Fibroblast of lung (primary cell): ENCODE data around the gene NUDT4B.
"Not testable (repeated sequence)": the region's sequence is repeated elsewhere in the genome, so short reads cannot be mapped to it uniquely, and the experiment has no call there.

Experiments used
- EZH2 ChIP-seq: IDR thresholded peaks from 2 replicates; pipeline ENCODE4 v1.5.1; 2012; ENCODE audit warnings: low read length, control low read depth, mild to moderate bottlenecking; ENCODE audit errors: missing control alignments
- TF ChIP-seq, protein P1 (sequence below), 2 donors: IDR thresholded peaks in 1 of 2; conservative IDR thresholded peaks in 1 of 2; 1 replicate in 1 of 2; 2 replicates in 1 of 2; pipeline ENCODE4 v1.5.1; 2011 to 2012; ENCODE audit warnings: low read length in 2 of 2, control low read depth in 1 of 2, inconsistent platforms in 1 of 2, low read depth in 1 of 2, mild to moderate bottlenecking in 1 of 2

DNA sequence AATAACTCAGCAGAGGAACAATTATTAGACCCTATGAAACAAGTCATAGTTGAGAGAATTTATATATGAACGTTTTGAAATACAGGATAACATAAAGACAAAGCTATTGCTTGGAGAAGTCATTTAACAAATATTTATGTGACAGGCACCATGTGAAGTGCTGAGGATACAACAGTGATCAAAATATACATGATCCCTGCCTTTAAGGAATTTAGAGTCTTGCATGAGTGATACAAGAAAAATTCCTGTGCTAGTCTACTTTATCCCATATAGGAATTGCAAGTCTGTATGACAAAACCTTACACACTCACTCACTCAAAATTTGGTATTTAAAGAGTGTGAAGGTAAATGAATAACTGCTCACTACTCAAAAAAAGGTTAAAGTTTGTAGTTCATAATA, 25.5 kb downstream of the NUDT4B start:
- TF ChIP-seq, protein P1, sequence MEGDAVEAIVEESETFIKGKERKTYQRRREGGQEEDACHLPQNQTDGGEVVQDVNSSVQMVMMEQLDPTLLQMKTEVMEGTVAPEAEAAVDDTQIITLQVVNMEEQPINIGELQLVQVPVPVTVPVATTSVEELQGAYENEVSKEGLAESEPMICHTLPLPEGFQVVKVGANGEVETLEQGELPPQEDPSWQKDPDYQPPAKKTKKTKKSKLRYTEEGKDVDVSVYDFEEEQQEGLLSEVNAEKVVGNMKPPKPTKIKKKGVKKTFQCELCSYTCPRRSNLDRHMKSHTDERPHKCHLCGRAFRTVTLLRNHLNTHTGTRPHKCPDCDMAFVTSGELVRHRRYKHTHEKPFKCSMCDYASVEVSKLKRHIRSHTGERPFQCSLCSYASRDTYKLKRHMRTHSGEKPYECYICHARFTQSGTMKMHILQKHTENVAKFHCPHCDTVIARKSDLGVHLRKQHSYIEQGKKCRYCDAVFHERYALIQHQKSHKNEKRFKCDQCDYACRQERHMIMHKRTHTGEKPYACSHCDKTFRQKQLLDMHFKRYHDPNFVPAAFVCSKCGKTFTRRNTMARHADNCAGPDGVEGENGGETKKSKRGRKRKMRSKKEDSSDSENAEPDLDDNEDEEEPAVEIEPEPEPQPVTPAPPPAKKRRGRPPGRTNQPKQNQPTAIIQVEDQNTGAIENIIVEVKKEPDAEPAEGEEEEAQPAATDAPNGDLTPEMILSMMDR (conservative IDR thresholded peaks at IDR 0.05 in 1 of 2, IDR thresholded peaks at IDR 0.05 in 1 of 2; ENCODE audit: low read depth in 1 of 2, low read length in 2 of 2): not testable (repeated sequence)
- not testable (repeated sequence) for TF ChIP-seq EZH2
